Measurements from ENCODE around the gene PTRHD1.

GRCh38 chr2:24809316-24810007 is 16.3 kb upstream of the PTRHD1 start:
- TF ChIP-seq POLR2A (IDR thresholded peaks at IDR 0.05), result no peak
- TF ChIP-seq, protein P1, sequence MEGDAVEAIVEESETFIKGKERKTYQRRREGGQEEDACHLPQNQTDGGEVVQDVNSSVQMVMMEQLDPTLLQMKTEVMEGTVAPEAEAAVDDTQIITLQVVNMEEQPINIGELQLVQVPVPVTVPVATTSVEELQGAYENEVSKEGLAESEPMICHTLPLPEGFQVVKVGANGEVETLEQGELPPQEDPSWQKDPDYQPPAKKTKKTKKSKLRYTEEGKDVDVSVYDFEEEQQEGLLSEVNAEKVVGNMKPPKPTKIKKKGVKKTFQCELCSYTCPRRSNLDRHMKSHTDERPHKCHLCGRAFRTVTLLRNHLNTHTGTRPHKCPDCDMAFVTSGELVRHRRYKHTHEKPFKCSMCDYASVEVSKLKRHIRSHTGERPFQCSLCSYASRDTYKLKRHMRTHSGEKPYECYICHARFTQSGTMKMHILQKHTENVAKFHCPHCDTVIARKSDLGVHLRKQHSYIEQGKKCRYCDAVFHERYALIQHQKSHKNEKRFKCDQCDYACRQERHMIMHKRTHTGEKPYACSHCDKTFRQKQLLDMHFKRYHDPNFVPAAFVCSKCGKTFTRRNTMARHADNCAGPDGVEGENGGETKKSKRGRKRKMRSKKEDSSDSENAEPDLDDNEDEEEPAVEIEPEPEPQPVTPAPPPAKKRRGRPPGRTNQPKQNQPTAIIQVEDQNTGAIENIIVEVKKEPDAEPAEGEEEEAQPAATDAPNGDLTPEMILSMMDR (IDR thresholded peaks at IDR 0.05), result no peak
